Measurements from ENCODE around the gene GBE1.

DNA sequence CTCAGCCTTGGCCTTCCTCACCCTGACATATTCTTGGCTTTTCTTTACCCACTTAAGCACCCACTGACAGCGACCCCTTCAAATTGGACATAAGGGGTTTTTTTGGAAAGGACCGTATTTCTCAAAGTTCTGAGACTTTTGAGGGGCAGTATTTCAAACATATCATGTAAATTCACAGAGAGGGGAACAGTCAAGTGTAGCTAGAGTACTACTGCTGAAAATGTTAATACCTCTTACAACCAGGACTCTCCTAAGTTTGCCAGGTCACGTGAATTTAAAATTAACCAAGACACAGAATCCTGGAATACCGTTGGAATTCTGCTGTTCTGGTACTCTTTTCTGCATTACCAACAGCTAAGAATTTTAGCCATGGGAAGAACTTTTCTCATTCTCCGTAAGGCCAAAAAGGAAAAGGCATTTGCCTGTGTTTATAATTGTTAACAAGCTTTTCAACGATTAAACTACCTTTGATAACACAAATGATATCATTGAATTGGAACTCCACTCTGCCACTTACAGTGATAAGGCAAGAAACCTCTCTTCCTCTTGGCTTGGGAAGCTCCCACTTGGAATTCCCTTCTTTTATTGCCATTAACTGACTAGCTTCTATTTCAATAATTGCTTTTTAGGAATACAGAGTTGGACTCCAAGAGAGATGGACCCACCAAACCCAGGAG lies 597 bp upstream of the GBE1 start:
- TF ChIP-seq YY1 (IDR thresholded peaks at IDR 0.05; ENCODE audit: borderline replicate concordance in 1 of 3, control insufficient read depth in 1 of 3, extremely low read depth in 1 of 3, insufficient read depth in 3 of 3, insufficient read length in 1 of 3, insufficient replicate concordance in 2 of 3, low read depth in 1 of 3, low read length in 2 of 3) (no peak), POLR2AphosphoS5 (IDR thresholded peaks at IDR 0.05; ENCODE audit: control insufficient read depth, insufficient read depth, low read depth, low read length) (no peak), SMARCC2 (IDR thresholded peaks at IDR 0.05; ENCODE audit: low read depth) (no peak), BRF1 (IDR thresholded peaks at IDR 0.05; ENCODE audit: borderline replicate concordance, extremely low read depth, insufficient read length) (no peak), POLR2AphosphoS2 (IDR thresholded peaks at IDR 0.05; ENCODE audit: low read length) (no peak), RBM22 (IDR thresholded peaks at IDR 0.05; ENCODE audit: low read depth, low read length, poor library complexity, severe bottlenecking) (no peak), SREBF2 (CRISPR knock-in tag; IDR thresholded peaks at IDR 0.05) (no peak), NFYB (IDR thresholded peaks at IDR 0.05; ENCODE audit: extremely low read depth, insufficient read length) (no peak), NR2C2 (CRISPR knock-in tag; IDR thresholded peaks at IDR 0.05) (no peak), NR2C2 (tag; IDR thresholded peaks at IDR 0.05) (no peak; the same call in 1 of the 2 replicates), SIN3A (IDR thresholded peaks at IDR 0.05; ENCODE audit: borderline replicate concordance in 2 of 2, control insufficient read depth in 1 of 2, low read depth in 2 of 2, low read length in 2 of 2) (no peak)
- TF ChIP-seq, protein P1, sequence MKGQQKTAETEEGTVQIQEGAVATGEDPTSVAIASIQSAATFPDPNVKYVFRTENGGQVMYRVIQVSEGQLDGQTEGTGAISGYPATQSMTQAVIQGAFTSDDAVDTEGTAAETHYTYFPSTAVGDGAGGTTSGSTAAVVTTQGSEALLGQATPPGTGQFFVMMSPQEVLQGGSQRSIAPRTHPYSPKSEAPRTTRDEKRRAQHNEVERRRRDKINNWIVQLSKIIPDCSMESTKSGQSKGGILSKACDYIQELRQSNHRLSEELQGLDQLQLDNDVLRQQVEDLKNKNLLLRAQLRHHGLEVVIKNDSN (CRISPR knock-in tag; IDR thresholded peaks at IDR 0.05), result no peak
- TF ChIP-seq, protein P2, sequence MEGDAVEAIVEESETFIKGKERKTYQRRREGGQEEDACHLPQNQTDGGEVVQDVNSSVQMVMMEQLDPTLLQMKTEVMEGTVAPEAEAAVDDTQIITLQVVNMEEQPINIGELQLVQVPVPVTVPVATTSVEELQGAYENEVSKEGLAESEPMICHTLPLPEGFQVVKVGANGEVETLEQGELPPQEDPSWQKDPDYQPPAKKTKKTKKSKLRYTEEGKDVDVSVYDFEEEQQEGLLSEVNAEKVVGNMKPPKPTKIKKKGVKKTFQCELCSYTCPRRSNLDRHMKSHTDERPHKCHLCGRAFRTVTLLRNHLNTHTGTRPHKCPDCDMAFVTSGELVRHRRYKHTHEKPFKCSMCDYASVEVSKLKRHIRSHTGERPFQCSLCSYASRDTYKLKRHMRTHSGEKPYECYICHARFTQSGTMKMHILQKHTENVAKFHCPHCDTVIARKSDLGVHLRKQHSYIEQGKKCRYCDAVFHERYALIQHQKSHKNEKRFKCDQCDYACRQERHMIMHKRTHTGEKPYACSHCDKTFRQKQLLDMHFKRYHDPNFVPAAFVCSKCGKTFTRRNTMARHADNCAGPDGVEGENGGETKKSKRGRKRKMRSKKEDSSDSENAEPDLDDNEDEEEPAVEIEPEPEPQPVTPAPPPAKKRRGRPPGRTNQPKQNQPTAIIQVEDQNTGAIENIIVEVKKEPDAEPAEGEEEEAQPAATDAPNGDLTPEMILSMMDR (IDR thresholded peaks at IDR 0.05 in 2 of 3, conservative IDR thresholded peaks at IDR 0.05 in 1 of 3; ENCODE audit: insufficient read depth in 2 of 3, low read depth in 1 of 3, low read length in 3 of 3), result no peak
- TF ChIP-seq, protein P3, sequence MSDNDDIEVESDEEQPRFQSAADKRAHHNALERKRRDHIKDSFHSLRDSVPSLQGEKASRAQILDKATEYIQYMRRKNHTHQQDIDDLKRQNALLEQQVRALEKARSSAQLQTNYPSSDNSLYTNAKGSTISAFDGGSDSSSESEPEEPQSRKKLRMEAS (CRISPR knock-in tag; IDR thresholded peaks at IDR 0.05), result no peak
- TF ChIP-seq, protein P4, sequence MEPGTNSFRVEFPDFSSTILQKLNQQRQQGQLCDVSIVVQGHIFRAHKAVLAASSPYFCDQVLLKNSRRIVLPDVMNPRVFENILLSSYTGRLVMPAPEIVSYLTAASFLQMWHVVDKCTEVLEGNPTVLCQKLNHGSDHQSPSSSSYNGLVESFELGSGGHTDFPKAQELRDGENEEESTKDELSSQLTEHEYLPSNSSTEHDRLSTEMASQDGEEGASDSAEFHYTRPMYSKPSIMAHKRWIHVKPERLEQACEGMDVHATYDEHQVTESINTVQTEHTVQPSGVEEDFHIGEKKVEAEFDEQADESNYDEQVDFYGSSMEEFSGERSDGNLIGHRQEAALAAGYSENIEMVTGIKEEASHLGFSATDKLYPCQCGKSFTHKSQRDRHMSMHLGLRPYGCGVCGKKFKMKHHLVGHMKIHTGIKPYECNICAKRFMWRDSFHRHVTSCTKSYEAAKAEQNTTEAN (CRISPR knock-in tag; IDR thresholded peaks at IDR 0.05), result no peak
